Breast epithelium (tissue), 4 donors: ENCODE data around the gene EFHD2. TPM values are rescaled to one million over a fixed set of nuclear protein-coding genes. Genes with fewer than 3 reads are reported as not detected.

Source experiments
- DNase-seq, 2 donors: peaks; one replicate each; pipeline ENCODE4 v3.0.0-alpha.2; 2019; ENCODE audit warnings: low spot score in 2 of 2
- H3K27ac ChIP-seq, 2 donors: fragments of 200-600 bp; sonication (generic) in 1 of 2; one replicate each; pipeline ENCODE4 v1.5.1; 2016 to 2019; ENCODE audit warnings: mild to moderate bottlenecking in 1 of 2
- H3K27me3 ChIP-seq, 2 donors: fragments of 200-600 bp; sonication (generic) in 1 of 2; one replicate each; pipeline versions ENCODE4 v1.5.1 to v1.6.0; 2017 to 2019; ENCODE audit warnings: control low read depth in 1 of 2, mild to moderate bottlenecking in 1 of 2
- H3K36me3 ChIP-seq: fragments of 200-600 bp; one replicate; pipeline ENCODE4 v1.5.1; 2019
- H3K4me1 ChIP-seq, 2 donors: fragments of 200-600 bp; sonication (generic); one replicate each; pipeline ENCODE4 v1.5.1; 2016 to 2019; ENCODE audit warnings: control low read depth in 1 of 2
- H3K4me3 ChIP-seq, 3 donors: fragments of 200-600 bp; sonication (generic); 1 replicate in 2 of 3; 2 replicates in 1 of 3; pipeline ENCODE4 v1.5.1; 2016 to 2019; ENCODE audit warnings: mild to moderate bottlenecking in 3 of 3, moderate library complexity in 2 of 3
- H3K9me3 ChIP-seq, 2 donors: fragments of 200-600 bp; sonication (generic) in 1 of 2; one replicate each; pipeline ENCODE4 v1.5.1; 2016 to 2019; ENCODE audit warnings: control low read depth in 1 of 2
- CTCF ChIP-seq, 3 donors: fragments of 450-650 bp; IDR thresholded peaks; one replicate each; pipeline ENCODE4 v1.5.1; 2016 to 2017; ENCODE audit warnings: antibody characterized with exemption in 3 of 3, mild to moderate bottlenecking in 3 of 3, moderate library complexity in 3 of 3
- POLR2A ChIP-seq: fragments of 450-650 bp; IDR thresholded peaks from one replicate; pipeline ENCODE4 v1.6.1; 2016; ENCODE audit warnings: antibody characterized with exemption, mild to moderate bottlenecking, moderate library complexity
- POLR2AphosphoS5 ChIP-seq, 3 donors: sonication (generic); formaldehyde crosslinking; IDR thresholded peaks; one replicate each; pipeline ENCODE4 v1.6.1; 2017; ENCODE audit warnings: antibody characterized with exemption in 3 of 3
- intact Hi-C: fragments of 100-400 bp; cut with DNase I; formaldehyde crosslinking; loops from one replicate; pipeline ENCODE4 v1.15.1; 2023; ENCODE audit warnings: low total_unique reads
- total RNA-seq, 3 donors: library from RNA; depleted of rRNA; stranded (reverse); fragments of >200 nt; gene quantifications; one replicate each; pipeline ENCODE4 v1.1.0, GENCODE V29; 2016

EFHD2 gene
- total RNA-seq, 3 donors from 2014 or later = 24.9 to 43.9 (median 32.8) TPM

- Histone ChIP-seq H3K4me3 (no peak overlapping the region), H3K4me1 (no peaks in the 10 kb centered on the region), H3K27me3 (no peaks in the 10 kb centered on the region), H3K36me3 (no peaks in the 10 kb centered on the region), H3K9me3 (no peaks in the 10 kb centered on the region), H3K27ac (no peak overlapping the region)
- no peak for DNase-seq
- intact Hi-C loops = no loop called here
- TF ChIP-seq POLR2AphosphoS5 (IDR thresholded peaks at IDR 0.05) = no peak
- no peak for TF ChIP-seq POLR2A
- TF ChIP-seq CTCF (IDR thresholded peaks at IDR 0.05) = no peak
Measured at GRCh38 chr1:15364740-15365139, 44.9 kb upstream of the EFHD2 start.

- TF ChIP-seq POLR2A (no peak), CTCF (IDR thresholded peaks at IDR 0.05) (no peak), POLR2AphosphoS5 (IDR thresholded peaks at IDR 0.05) (no peak)
- Histone ChIP-seq H3K27ac (no peak overlapping the region), H3K9me3 (no peaks in the 10 kb centered on the region), H3K36me3 (no peaks in the 10 kb centered on the region), H3K27me3 (no peaks in the 10 kb centered on the region), H3K4me3 (no peak overlapping the region), H3K4me1 (no peaks in the 10 kb centered on the region)
- intact Hi-C loops = no loop called here
- no peak for DNase-seq
Measured at GRCh38 chr1:15368888-15369287, 40.8 kb upstream of the EFHD2 start.

GRCh38 chr1:15370268-15370667 is 39.4 kb upstream of the EFHD2 start:
- H3K4me1 ChIP-seq = no peaks in the 10 kb centered on the region
- no peak overlapping the region for H3K27ac ChIP-seq
- TF ChIP-seq POLR2A (no peak), CTCF (IDR thresholded peaks at IDR 0.05) (no peak)
- intact Hi-C loops = no loop called here
- H3K27me3 ChIP-seq = no peaks in the 10 kb centered on the region
- H3K4me3 ChIP-seq = no peak overlapping the region
- DNase-seq = no peak
- H3K9me3 ChIP-seq = no peaks in the 10 kb centered on the region
- no peaks in the 10 kb centered on the region for H3K36me3 ChIP-seq

- DNase-seq = no peak
- no peak overlapping the region for H3K27ac ChIP-seq
- intact Hi-C loops = no loop called here
Measured at GRCh38 chr1:15370781-15371520, 38.7 kb upstream of the EFHD2 start.

More at GRCh38 chr1:15370781-15371520, 38.7 kb upstream of the EFHD2 start:
- H3K4me3 ChIP-seq = no peak overlapping the region
- H3K9me3 ChIP-seq = no peaks in the 10 kb centered on the region
- TF ChIP-seq CTCF (IDR thresholded peaks at IDR 0.05) (no peak), POLR2A (no peak), POLR2AphosphoS5 (IDR thresholded peaks at IDR 0.05) (no peak)
- no peaks in the 10 kb centered on the region for H3K4me1 ChIP-seq
- no peaks in the 10 kb centered on the region for H3K36me3 ChIP-seq
- H3K27me3 ChIP-seq = no peaks in the 10 kb centered on the region
